Vagina (tissue), 2 donors: ENCODE results near the gene KIAA0825.
"Not testable (repeated sequence)": the region's sequence is repeated elsewhere in the genome, so short reads cannot be mapped to it uniquely, and the experiment has no call there.

Experiments used
- POLR2A ChIP-seq, 2 donors: fragments of 450-650 bp; IDR thresholded peaks; one replicate each; pipeline ENCODE4 v1.6.1; 2017; ENCODE audit warnings: antibody characterized with exemption in 2 of 2, mild to moderate bottlenecking in 2 of 2, moderate library complexity in 2 of 2
- POLR2AphosphoS5 ChIP-seq, 2 donors: sonication (generic); formaldehyde crosslinking; IDR thresholded peaks; one replicate each; pipeline ENCODE4 v1.9.0; 2017; ENCODE audit warnings: antibody characterized with exemption in 2 of 2, mild to moderate bottlenecking in 2 of 2, low read depth in 1 of 2; ENCODE audit not compliant: insufficient read depth in 1 of 2
- TF ChIP-seq, protein P1 (sequence below), 3 experiments: fragments of 450-650 bp in 2 of 3; fragments of 200-600 bp in 1 of 3; sonication (generic) in 1 of 3; IDR thresholded peaks; one replicate each; pipeline ENCODE4 v1.5.1; 2017 to 2019; ENCODE audit warnings: antibody characterized with exemption in 3 of 3, mild to moderate bottlenecking in 2 of 3, moderate library complexity in 2 of 3

DNA sequence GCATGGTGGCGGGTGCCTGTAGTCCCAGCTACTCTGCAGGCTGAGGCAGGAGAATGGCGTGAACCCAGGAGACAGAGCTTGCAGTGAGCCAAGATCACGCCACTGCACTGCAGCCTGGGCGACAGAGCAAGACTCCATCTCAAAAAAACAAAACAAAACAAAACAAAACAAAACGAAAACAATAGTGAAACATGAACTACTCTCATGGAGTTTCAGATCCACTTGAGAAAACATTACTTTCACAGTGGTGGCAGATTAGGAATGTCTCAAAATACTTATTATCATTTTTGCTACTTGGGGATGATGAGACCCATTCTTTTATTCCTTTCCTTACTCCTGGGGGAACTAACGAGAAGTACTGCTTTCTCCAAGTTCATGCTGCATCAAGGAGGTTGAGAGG is 448.2 kb downstream of the KIAA0825 start:
- TF ChIP-seq, protein P1, sequence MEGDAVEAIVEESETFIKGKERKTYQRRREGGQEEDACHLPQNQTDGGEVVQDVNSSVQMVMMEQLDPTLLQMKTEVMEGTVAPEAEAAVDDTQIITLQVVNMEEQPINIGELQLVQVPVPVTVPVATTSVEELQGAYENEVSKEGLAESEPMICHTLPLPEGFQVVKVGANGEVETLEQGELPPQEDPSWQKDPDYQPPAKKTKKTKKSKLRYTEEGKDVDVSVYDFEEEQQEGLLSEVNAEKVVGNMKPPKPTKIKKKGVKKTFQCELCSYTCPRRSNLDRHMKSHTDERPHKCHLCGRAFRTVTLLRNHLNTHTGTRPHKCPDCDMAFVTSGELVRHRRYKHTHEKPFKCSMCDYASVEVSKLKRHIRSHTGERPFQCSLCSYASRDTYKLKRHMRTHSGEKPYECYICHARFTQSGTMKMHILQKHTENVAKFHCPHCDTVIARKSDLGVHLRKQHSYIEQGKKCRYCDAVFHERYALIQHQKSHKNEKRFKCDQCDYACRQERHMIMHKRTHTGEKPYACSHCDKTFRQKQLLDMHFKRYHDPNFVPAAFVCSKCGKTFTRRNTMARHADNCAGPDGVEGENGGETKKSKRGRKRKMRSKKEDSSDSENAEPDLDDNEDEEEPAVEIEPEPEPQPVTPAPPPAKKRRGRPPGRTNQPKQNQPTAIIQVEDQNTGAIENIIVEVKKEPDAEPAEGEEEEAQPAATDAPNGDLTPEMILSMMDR (IDR thresholded peaks at IDR 0.05) = not testable (repeated sequence)
- TF ChIP-seq POLR2A (IDR thresholded peaks at IDR 0.05); POLR2AphosphoS5 (IDR thresholded peaks at IDR 0.05; ENCODE audit: insufficient read depth in 1 of 2, low read depth in 1 of 2): not testable (repeated sequence)
